T1000 (cell line): ENCODE data around the gene DGCR6L.
"Not testable (repeated sequence)": the region's sequence is repeated elsewhere in the genome, so short reads cannot be mapped to it uniquely, and the experiment has no call there.

Experiments used
- DNase-seq: peaks from one replicate; lab custom pipeline; 2025; ENCODE audit warnings: mixed read lengths; lab: John Stamatoyannopoulos, UW

DGCR6L gene

GRCh38 chr22:20275836-20276235 lies 44.0 kb downstream of the DGCR6L start:
- no peak for DNase-seq

- DNase-seq, result not testable (repeated sequence)
Measured at GRCh38 chr22:20275325-20275724, 44.5 kb downstream of the DGCR6L start.

- not testable (repeated sequence) for DNase-seq
Measured at GRCh38 chr22:20274374-20274773, 45.5 kb downstream of the DGCR6L start.

- DNase-seq, result no peak
Measured at GRCh38 chr22:20273758-20274181, 46.1 kb downstream of the DGCR6L start.

GRCh38 chr22:20272700-20273099 lies 47.2 kb downstream of the DGCR6L start:
- DNase-seq, result no peak

- no peak for DNase-seq
Measured at GRCh38 chr22:20272174-20272573, 47.7 kb downstream of the DGCR6L start.

- no peak for DNase-seq
Measured at GRCh38 chr22:20271114-20271994, 48.5 kb downstream of the DGCR6L start.

- DNase-seq, result not testable (repeated sequence)
Measured at GRCh38 chr22:20270190-20271113, 49.4 kb downstream of the DGCR6L start.

- DNase-seq, result not testable (repeated sequence)
Measured at GRCh38 chr22:20269673-20270072, 50.2 kb downstream of the DGCR6L start.

- not testable (repeated sequence) for DNase-seq
Measured at GRCh38 chr22:20269201-20269600, 50.7 kb downstream of the DGCR6L start.

GRCh38 chr22:20268279-20269012 lies 51.4 kb downstream of the DGCR6L start, which contains the start of gene RTN4R:
TSS of gene RTN4R (minus strand) at chr22:20268318. CDS start at chr22:20268092, 226 bp downstream.
- no peak for DNase-seq

- DNase-seq, result no peak
Measured at GRCh38 chr22:20267441-20268278, 52.2 kb downstream of the DGCR6L start.

- DNase-seq, result not testable (repeated sequence)
Measured at GRCh38 chr22:20266667-20267440, 53.0 kb downstream of the DGCR6L start.

- not testable (repeated sequence) for DNase-seq
Measured at GRCh38 chr22:20265772-20266666, 53.8 kb downstream of the DGCR6L start.

- no peak for DNase-seq
Measured at GRCh38 chr22:20264614-20265452, 55.0 kb downstream of the DGCR6L start.
